ENCODE data around the gene CRKL. TPM values are rescaled to one million over a fixed set of nuclear protein-coding genes. Genes with fewer than 3 reads are reported as not detected.
A peak's percentile ranks its signal among the peaks of the same experiment; 100 is the strongest.

CRKL gene
- 10 to 100 TPM; 30.0 to 45.5 TPM for total RNA-seq
- polyA plus RNA-seq: 10 to 100 TPM; 12.0 to 15.2 TPM

GRCh38 chr22:20916916-20917810 lies at the start of gene CRKL:
Gene CRKL, plus strand, starts transcription at chr22:20917407. Its CDS starts 528 bp downstream, at chr22:20917935.
- peak; percentile 95 for DNase-seq (ENCODE audit: low spot score)
- Histone ChIP-seq H3K27ac (ENCODE audit: low read depth in 1 of 2, low read length in 2 of 2) (peak within 1 kb of the TSS; percentile 93 to 94), H3K27me3 (ENCODE audit: control insufficient read depth in 4 of 4, insufficient read depth in 4 of 4, low read length in 3 of 4) (no peaks in the 10 kb centered on the region), H3K36me3 (ENCODE audit: control insufficient read depth in 4 of 4, insufficient read depth in 3 of 4, low read depth in 1 of 4, low read length in 3 of 4) (no peaks in the 10 kb centered on the region), H3K9ac (ENCODE audit: low read depth in 1 of 2, low read length in 2 of 2) (peak within 1 kb of the TSS; percentile 92 to 97), H3K4me3 (ENCODE audit: low read depth in 1 of 3, low read length in 3 of 3) (peak within 1 kb of the TSS; percentile 74 to 87 (median 86)), H3K9me3 (ENCODE audit: control insufficient read depth in 4 of 4, low read length in 3 of 4) (no peaks in the 10 kb centered on the region), H3K4me1 (ENCODE audit: control insufficient read depth in 4 of 4, insufficient read depth in 4 of 4, low read length in 3 of 4) (peaks cover 0 to 30% (median 22%) of the 10 kb centered on the region in 4 donors)
- WGBS: under 1% methylated on average over 92 of the region's 92 CpGs
- TF ChIP-seq RAD21 (IDR thresholded peaks at IDR 0.05): peak; percentile 75 to 84
- TF ChIP-seq FOXA2 (IDR thresholded peaks at IDR 0.05): no peak
- peak; percentile 76 for TF ChIP-seq REST (IDR thresholded peaks at IDR 0.05)
- TF ChIP-seq ATF3 (IDR thresholded peaks at IDR 0.05): no peak
- TF ChIP-seq YY1 (IDR thresholded peaks at IDR 0.05): peak; percentile 96
- peak; percentile 20 to 38 for TF ChIP-seq EGR1 (IDR thresholded peaks at IDR 0.05; ENCODE audit: low read depth in 2 of 2)
- peak; percentile 63 for TF ChIP-seq NR2F2 (IDR thresholded peaks at IDR 0.05)
- TF ChIP-seq HNF4A (conservative IDR thresholded peaks at IDR 0.05): peak; percentile 59 to 64
- peak; percentile 26 to 31 for TF ChIP-seq JUND (IDR thresholded peaks at IDR 0.05)
- TF ChIP-seq RXRA (IDR thresholded peaks at IDR 0.05): peak; percentile 85 to 93
- TF ChIP-seq SP1 (IDR thresholded peaks at IDR 0.05): peak; percentile 85
- peak; percentile 74 for TF ChIP-seq MAX (IDR thresholded peaks at IDR 0.05)
- peak; percentile 70 for TF ChIP-seq ZBTB33 (IDR thresholded peaks at IDR 0.05)
- peak; percentile 91 for TF ChIP-seq CTCF (IDR thresholded peaks at IDR 0.05; ENCODE audit: low read depth, low read length, missing input control)
- no peak for TF ChIP-seq FOXA1 (IDR thresholded peaks at IDR 0.05)
- TF ChIP-seq TAF1 (conservative IDR thresholded peaks at IDR 0.05): no peak
- no peak for TF ChIP-seq HNF4G (IDR thresholded peaks at IDR 0.05)
- TF ChIP-seq GABPA (IDR thresholded peaks at IDR 0.05 in 1 of 2, conservative IDR thresholded peaks at IDR 0.05 in 1 of 2): peak in 1 of 2 donors; percentile 48

Data from liver (tissue), 9 donors.